Measurements from ENCODE around the gene TAL2.

TAL2 gene

DNA sequence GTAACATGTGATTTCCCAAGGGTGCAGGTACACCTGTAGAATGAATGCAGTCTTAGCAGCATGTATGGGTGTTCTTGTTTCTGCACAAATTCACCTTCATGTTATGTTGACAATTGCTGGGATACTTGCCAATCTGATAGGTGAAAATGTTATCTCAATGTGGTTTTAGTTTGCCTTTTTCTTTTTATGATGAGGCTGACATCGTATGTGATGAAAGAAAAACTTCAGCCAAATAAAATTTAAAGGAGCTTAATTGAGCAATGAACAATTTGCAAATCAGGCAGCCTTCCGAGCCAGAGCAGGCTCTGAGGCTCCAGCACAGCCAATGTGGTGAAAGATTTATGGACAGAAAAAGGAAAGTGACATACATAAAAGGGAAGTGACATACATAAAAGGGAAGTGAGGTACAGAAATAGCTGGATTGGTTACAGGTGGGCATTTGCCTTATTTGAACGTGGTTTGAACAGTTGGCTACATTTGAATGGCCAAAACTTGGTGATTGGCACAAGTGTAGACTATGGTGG is 10.5 kb downstream of the TAL2 start:
- TF ChIP-seq, protein P1, sequence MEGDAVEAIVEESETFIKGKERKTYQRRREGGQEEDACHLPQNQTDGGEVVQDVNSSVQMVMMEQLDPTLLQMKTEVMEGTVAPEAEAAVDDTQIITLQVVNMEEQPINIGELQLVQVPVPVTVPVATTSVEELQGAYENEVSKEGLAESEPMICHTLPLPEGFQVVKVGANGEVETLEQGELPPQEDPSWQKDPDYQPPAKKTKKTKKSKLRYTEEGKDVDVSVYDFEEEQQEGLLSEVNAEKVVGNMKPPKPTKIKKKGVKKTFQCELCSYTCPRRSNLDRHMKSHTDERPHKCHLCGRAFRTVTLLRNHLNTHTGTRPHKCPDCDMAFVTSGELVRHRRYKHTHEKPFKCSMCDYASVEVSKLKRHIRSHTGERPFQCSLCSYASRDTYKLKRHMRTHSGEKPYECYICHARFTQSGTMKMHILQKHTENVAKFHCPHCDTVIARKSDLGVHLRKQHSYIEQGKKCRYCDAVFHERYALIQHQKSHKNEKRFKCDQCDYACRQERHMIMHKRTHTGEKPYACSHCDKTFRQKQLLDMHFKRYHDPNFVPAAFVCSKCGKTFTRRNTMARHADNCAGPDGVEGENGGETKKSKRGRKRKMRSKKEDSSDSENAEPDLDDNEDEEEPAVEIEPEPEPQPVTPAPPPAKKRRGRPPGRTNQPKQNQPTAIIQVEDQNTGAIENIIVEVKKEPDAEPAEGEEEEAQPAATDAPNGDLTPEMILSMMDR (IDR thresholded peaks at IDR 0.05), result no peak

DNA sequence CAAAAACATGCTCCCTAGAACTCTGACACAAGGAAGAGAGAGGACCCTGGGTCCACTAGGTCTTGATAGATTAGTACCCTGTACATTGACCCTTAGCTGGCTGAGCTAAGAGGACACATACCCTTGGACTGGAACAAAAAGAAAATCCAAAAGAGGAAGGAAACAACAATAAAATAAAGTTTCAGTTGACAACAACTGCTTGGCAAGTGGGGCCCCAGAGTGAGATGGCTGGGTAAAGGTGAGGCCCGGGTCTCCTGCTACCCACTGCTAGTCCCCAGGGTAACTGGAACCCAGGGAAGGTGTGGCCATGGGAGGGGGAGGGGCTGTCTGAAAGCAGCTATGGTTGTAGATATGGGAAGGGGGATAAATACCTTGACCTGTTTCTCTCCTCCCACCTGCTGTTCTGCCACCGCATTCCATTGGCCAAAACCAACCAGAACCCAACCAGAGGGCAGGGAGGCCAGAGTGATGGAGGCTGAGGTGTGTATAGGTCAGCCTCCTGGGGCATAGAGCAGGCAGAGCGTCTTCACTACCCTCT is 11.7 kb downstream of the TAL2 start:
- TF ChIP-seq, protein P1 (IDR thresholded peaks at IDR 0.05), result no peak
- no peak for DNase-seq (ENCODE audit: low spot score)
- no peak overlapping the region for H3K27ac ChIP-seq
- no peak overlapping the region for H3K4me3 ChIP-seq

More for the DNA sequence above, 10.5 kb downstream of the TAL2 start:
- H3K4me3 ChIP-seq, result no peak overlapping the region
- no peak overlapping the region for H3K27ac ChIP-seq
- no peak for DNase-seq (ENCODE audit: low spot score)

DNA sequence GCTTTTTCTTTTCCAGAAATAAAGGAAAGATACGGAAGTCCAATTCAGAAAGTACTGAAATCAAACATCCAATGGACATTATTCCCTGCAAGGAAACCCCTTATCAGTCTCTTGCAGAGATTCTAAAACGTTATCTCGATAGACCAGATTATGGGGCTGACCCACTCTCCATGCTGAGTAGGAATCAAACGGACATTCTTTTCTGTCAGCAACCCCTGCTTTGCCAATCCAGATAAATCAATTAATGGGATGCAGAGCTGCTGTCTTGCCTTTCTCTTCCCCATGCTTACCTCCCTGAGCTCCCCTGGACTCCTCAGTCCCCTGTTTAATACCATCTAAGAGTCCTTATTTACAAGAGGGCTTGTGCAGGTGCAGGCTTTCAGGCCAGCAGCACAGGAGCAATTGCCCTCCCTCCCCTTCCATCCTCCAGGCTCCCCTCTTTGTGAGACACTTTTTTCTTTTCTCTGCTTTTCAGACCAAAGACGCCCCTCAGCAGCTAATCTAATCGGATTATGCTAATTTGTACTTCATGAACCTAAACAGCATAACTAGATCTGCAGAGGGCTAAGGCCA is 14.2 kb downstream of the TAL2 start:
- TF ChIP-seq, protein P1 (IDR thresholded peaks at IDR 0.05), result no peak
- Histone ChIP-seq H3K27ac (no peak overlapping the region), H3K4me3 (no peak overlapping the region)
- no peak for DNase-seq (ENCODE audit: low spot score)

- TF ChIP-seq, protein P1 (IDR thresholded peaks at IDR 0.05), result no peak
- no peak overlapping the region for H3K27ac ChIP-seq
- DNase-seq (ENCODE audit: low spot score), result no peak
- no peak overlapping the region for H3K4me3 ChIP-seq
Observed at GRCh38 chr9:105678163-105678562, 15.9 kb downstream of the TAL2 start.

- H3K27ac ChIP-seq, result no peak overlapping the region
- H3K4me3 ChIP-seq, result no peak overlapping the region
- DNase-seq (ENCODE audit: low spot score), result no peak
- TF ChIP-seq, protein P1 (IDR thresholded peaks at IDR 0.05), result no peak
Observed at GRCh38 chr9:105678781-105679180, 16.5 kb downstream of the TAL2 start.

- no peak overlapping the region for H3K27ac ChIP-seq
- TF ChIP-seq, protein P1 (IDR thresholded peaks at IDR 0.05), result no peak
- no peak for DNase-seq (ENCODE audit: low spot score)
Observed at GRCh38 chr9:105679257-105680022, 17.2 kb downstream of the TAL2 start.

More at GRCh38 chr9:105679257-105680022, 17.2 kb downstream of the TAL2 start:
- no peak overlapping the region for H3K4me3 ChIP-seq
